GM12878 (cell line): Measurements from ENCODE around the gene TMEM89. TPM values are rescaled to one million over a fixed set of nuclear protein-coding genes. Genes with fewer than 3 reads are reported as not detected.

Source experiments
- CBFB ChIP-seq: IDR thresholded peaks from 2 replicates; pipeline ENCODE4 v1.6.1; 2016; ENCODE audit warnings: antibody characterized with exemption, low read depth
- CEBPZ ChIP-seq: fragments of 150-350 bp; IDR thresholded peaks from 2 replicates; pipeline ENCODE4 v1.6.1; 2016; ENCODE audit warnings: low read depth, low read length
- CREM ChIP-seq: IDR thresholded peaks from 2 replicates; pipeline ENCODE4 v1.6.1; 2014; ENCODE audit warnings: antibody characterized with exemption, low read depth
- FOS ChIP-seq: IDR thresholded peaks from 3 replicates; pipeline ENCODE4 v1.6.1; 2011; ENCODE audit warnings: borderline replicate concordance; ENCODE audit not compliant: insufficient read length; ENCODE audit errors: extremely low read depth
- JUND ChIP-seq: IDR thresholded peaks from 2 replicates; pipeline ENCODE4 v1.6.1; 2012; ENCODE audit warnings: low read depth, mild to moderate bottlenecking, low read length, improper control_type of control experiment, moderate library complexity
- MEF2B ChIP-seq: fragments of 450-650 bp; IDR thresholded peaks from 2 replicates; pipeline ENCODE4 v1.6.1; 2018; ENCODE audit warnings: mild to moderate bottlenecking, moderate library complexity; ENCODE audit not compliant: partially characterized antibody, poor library complexity, severe bottlenecking
- POU2F2 ChIP-seq: IDR thresholded peaks from 3 replicates; pipeline ENCODE4 v1.6.1; 2011; ENCODE audit warnings: low read depth, mild to moderate bottlenecking, low read length, borderline replicate concordance
- SMARCA5 ChIP-seq: fragments of 450-650 bp; IDR thresholded peaks from 2 replicates; pipeline ENCODE4 v1.6.1; 2017; ENCODE audit warnings: mild to moderate bottlenecking
- SP1 ChIP-seq: IDR thresholded peaks from one replicate; pipeline ENCODE4 v1.6.1; 2011; ENCODE audit warnings: low read depth, low read length
- SRF ChIP-seq, 2 experiments: IDR thresholded peaks; 2 replicates each; pipeline ENCODE4 v1.6.1; 2011; ENCODE audit warnings: low read depth in 2 of 2, low read length in 2 of 2, mild to moderate bottlenecking in 1 of 2, moderate library complexity in 1 of 2
- YBX1 ChIP-seq: fragments of 450-650 bp; IDR thresholded peaks from 2 replicates; pipeline ENCODE4 v1.6.1; 2016; ENCODE audit warnings: antibody characterized with exemption
- ZBTB33 ChIP-seq: fragments of 450-650 bp; IDR thresholded peaks from 2 replicates; pipeline ENCODE4 v1.6.1; 2017; ENCODE audit warnings: mild to moderate bottlenecking
- ZBTB40 ChIP-seq: fragments of 450-650 bp; IDR thresholded peaks from 2 replicates; pipeline ENCODE4 v1.6.1; 2016; ENCODE audit warnings: mild to moderate bottlenecking, moderate library complexity, borderline replicate concordance
- ZZZ3 ChIP-seq: IDR thresholded peaks from 2 replicates; pipeline ENCODE4 v1.6.1; 2011; ENCODE audit warnings: low read depth; ENCODE audit not compliant: control insufficient read depth, insufficient read length
- polyA plus RNA-seq, 11 experiments: library from polyadenylated mRNA; depleted of rRNA in 4 of 11; unstranded in 6 of 11; stranded (reverse) in 5 of 11; fragments of >200 nt; fragmentation: Nextera tagmentation in 4 of 11; fragmentation: Illumina TruSeq in 1 of 11; extraction: Ambion mirVana in 4 of 11; extraction: Trizol in 1 of 11; gene quantifications; 1 replicate in 1 of 11; 2 replicates in 10 of 11; pipeline versions ENCODE4 v1.2.1 to v1.2.3, GENCODE V29; 2011 to 2016; ENCODE audit warnings: inconsistent platforms in 2 of 11, missing spikeins in 2 of 11, low read depth in 1 of 11
- total RNA-seq, 4 experiments: library from RNA; depleted of rRNA in 3 of 4; stranded (reverse); fragments of >200 nt in 3 of 4; fragmentation: Illumina TruSeq in 1 of 4; extraction: Trizol in 1 of 4; gene quantifications; 2 replicates each; pipeline versions ENCODE4 v1.2.1 to v1.2.3, GENCODE V29; 2013 to 2021
- TF ChIP-seq, protein P1 (sequence below): IDR thresholded peaks from 2 replicates; pipeline ENCODE4 v1.6.1; 2012; ENCODE audit warnings: mild to moderate bottlenecking, low read depth, low read length

TMEM89 gene
- total and polyA plus RNA-seq, 10 of the 15 experiments (the other 5 are each of a cell fraction or from before 2014, with no cell fraction given) = not detected

DNA sequence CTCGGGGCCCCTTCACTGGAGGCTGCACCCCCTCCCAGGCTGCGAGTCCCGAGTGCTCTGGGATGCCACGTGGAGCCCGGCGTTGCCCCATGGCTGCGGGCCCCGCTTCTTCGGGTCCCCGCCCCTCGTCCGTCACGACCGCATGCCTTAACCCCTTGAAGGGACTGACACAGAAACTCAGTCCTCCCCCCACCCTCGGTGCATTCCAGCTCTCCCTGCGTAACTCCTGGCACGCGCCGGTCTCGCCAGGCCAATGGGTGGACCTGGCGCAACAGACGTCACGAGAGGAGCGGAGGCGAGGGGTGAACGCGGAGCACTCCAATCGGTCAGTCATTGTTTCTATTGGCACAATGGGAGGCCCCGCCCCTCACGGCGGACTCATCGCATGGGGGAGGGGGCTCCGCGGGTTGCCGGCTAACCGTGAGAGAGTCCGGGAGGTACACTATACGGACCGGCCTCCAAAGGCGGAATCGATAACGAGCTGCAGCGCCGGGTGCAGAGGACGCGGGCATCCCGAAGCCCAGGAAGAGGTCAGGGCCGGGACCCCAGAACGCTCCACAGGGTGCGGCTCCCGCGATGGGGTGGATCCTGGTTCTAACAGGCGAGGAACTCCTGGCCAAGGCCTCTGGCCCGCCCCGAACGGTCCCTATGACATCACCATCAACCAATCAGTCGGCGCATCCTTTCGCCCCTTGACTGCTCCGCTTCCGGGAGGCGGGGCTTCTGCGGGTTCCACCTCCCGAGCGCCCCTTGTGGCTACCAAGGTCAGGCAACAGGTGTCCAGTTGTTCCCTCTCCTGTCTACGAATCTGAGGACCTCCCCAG, 42.1 kb upstream of the TMEM89 start (continued):
- TF ChIP-seq ZBTB40 (no peak; the same call in 1 of the 2 replicates), ZBTB33 (no peak), SMARCA5 (no peak), JUND (peak; percentile 50; the same call in 1 of the 2 replicates), SRF (IDR thresholded peaks at IDR 0.05; ENCODE audit: low read depth in 2 of 2, low read length in 2 of 2) (peak in 1 of 2 experiments; percentile 61; a peak in 1 of 4 replicates), FOS (no peak), CBFB (peak; percentile 85; the same call in 1 of the 2 replicates), ZZZ3 (no peak), CEBPZ (no peak), SP1 (peak; percentile 81), MEF2B (no peak), YBX1 (no peak), CREM (peak; percentile 73; the same call in 1 of the 2 replicates), POU2F2 (peak; percentile 37; the same call in 1 of the 3 replicates)
- TF ChIP-seq, protein P1, sequence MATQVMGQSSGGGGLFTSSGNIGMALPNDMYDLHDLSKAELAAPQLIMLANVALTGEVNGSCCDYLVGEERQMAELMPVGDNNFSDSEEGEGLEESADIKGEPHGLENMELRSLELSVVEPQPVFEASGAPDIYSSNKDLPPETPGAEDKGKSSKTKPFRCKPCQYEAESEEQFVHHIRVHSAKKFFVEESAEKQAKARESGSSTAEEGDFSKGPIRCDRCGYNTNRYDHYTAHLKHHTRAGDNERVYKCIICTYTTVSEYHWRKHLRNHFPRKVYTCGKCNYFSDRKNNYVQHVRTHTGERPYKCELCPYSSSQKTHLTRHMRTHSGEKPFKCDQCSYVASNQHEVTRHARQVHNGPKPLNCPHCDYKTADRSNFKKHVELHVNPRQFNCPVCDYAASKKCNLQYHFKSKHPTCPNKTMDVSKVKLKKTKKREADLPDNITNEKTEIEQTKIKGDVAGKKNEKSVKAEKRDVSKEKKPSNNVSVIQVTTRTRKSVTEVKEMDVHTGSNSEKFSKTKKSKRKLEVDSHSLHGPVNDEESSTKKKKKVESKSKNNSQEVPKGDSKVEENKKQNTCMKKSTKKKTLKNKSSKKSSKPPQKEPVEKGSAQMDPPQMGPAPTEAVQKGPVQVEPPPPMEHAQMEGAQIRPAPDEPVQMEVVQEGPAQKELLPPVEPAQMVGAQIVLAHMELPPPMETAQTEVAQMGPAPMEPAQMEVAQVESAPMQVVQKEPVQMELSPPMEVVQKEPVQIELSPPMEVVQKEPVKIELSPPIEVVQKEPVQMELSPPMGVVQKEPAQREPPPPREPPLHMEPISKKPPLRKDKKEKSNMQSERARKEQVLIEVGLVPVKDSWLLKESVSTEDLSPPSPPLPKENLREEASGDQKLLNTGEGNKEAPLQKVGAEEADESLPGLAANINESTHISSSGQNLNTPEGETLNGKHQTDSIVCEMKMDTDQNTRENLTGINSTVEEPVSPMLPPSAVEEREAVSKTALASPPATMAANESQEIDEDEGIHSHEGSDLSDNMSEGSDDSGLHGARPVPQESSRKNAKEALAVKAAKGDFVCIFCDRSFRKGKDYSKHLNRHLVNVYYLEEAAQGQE = peak; percentile 26; the same call in 1 of the 2 replicates
